ENCODE results near the gene KCNQ1OT1.
A peak's percentile ranks its signal among the peaks of the same experiment; 100 is the strongest.

Gene KCNQ1OT1

GRCh38 chr11:2741377-2742131 lies 41.8 kb upstream of the KCNQ1OT1 start:
- H2BK120ac ChIP-seq (ENCODE audit: low read depth, low read length) = peak overlapping the region; percentile 83

GRCh38 chr11:2741006-2741376 lies 41.2 kb upstream of the KCNQ1OT1 start:
- Histone ChIP-seq H3K4me2 (ENCODE audit: low read length, poor library complexity, severe bottlenecking) (no peak overlapping the region), H3K14ac (ENCODE audit: low read length in 2 of 2) (peak overlapping the region in 1 of 2 experiments; percentile 94), H2BK12ac (ENCODE audit: low read length in 2 of 2) (peak overlapping the region; percentile 82 to 89), H3K4ac (ENCODE audit: low read depth in 1 of 2, low read length in 2 of 2) (peak overlapping the region; percentile 56 to 77), H3K18ac (ENCODE audit: low read depth in 1 of 2, low read length in 2 of 2) (peak overlapping the region; percentile 69 to 88), H2BK120ac (ENCODE audit: low read depth, low read length) (peak overlapping the region; percentile 21), H3K79me1 (replicated peaks; ENCODE audit: low read length, poor library complexity, severe bottlenecking) (no peaks in the 10 kb centered on the region), H2BK5ac (ENCODE audit: low read depth, low read length, poor library complexity, severe bottlenecking) (peak overlapping the region; percentile 95), H3K27ac (ENCODE audit: low read length, poor library complexity, severe bottlenecking) (peak overlapping the region; percentile 96), H3K4me1 (ENCODE audit: control insufficient read depth, insufficient read depth, low read depth, low read length) (peaks cover 61% of the 10 kb centered on the region), H3K23ac (ENCODE audit: low read length in 2 of 2) (no peak overlapping the region), H2BK15ac (ENCODE audit: low read depth, poor library complexity, severe bottlenecking) (no peak overlapping the region), H3K36me3 (ENCODE audit: control insufficient read depth in 1 of 2, insufficient read depth in 2 of 2, low read depth in 1 of 2, low read length in 2 of 2) (no peaks in the 10 kb centered on the region), H2AK5ac (ENCODE audit: low read length, severe bottlenecking) (peak overlapping the region; percentile 95), H3K9me3 (ENCODE audit: control insufficient read depth, low read length) (no peaks in the 10 kb centered on the region), H3K9ac (ENCODE audit: low read length) (peak overlapping the region; percentile 65), H4K8ac (ENCODE audit: low read length) (peak overlapping the region; percentile 92), H3K27me3 (ENCODE audit: control insufficient read depth in 1 of 2, insufficient read depth in 1 of 2, low read length in 2 of 2) (no peaks in the 10 kb centered on the region), H4K91ac (ENCODE audit: low read length) (peak overlapping the region; percentile 36), H2AFZ (ENCODE audit: low read depth, low read length) (no peak overlapping the region), H3K4me3 (ENCODE audit: insufficient read depth in 1 of 2, low read depth in 1 of 2, low read length in 2 of 2) (peak overlapping the region in 1 of 2 experiments; percentile 24)
- 83% methylated on average over 7 of the region's 7 CpGs for WGBS
- peak; percentile 47 for DNase-seq

More at GRCh38 chr11:2741377-2742131, 41.8 kb upstream of the KCNQ1OT1 start:
- H3K4me3 ChIP-seq (ENCODE audit: insufficient read depth in 1 of 2, low read depth in 1 of 2, low read length in 2 of 2) = peak overlapping the region in 1 of 2 experiments; percentile 46
- H2AFZ ChIP-seq (ENCODE audit: low read depth, low read length) = no peak overlapping the region
- H3K23ac ChIP-seq (ENCODE audit: low read length in 2 of 2) = no peak overlapping the region
- peak overlapping the region; percentile 72 to 90 for H3K18ac ChIP-seq (ENCODE audit: low read depth in 1 of 2, low read length in 2 of 2)
- no peaks in the 10 kb centered on the region for H3K9me3 ChIP-seq (ENCODE audit: control insufficient read depth, low read length)
- H2BK5ac ChIP-seq (ENCODE audit: low read depth, low read length, poor library complexity, severe bottlenecking) = peak overlapping the region; percentile 95
- H4K8ac ChIP-seq (ENCODE audit: low read length) = peak overlapping the region; percentile 92
- H3K27me3 ChIP-seq (ENCODE audit: control insufficient read depth in 1 of 2, insufficient read depth in 1 of 2, low read length in 2 of 2) = no peaks in the 10 kb centered on the region
- WGBS = 42% methylated on average over 18 of the region's 18 CpGs
- H3K4me2 ChIP-seq (ENCODE audit: low read length, poor library complexity, severe bottlenecking) = peak overlapping the region; percentile 2
- no peak overlapping the region for H3K14ac ChIP-seq (ENCODE audit: low read length in 2 of 2)
- H3K4me1 ChIP-seq (ENCODE audit: control insufficient read depth, insufficient read depth, low read depth, low read length) = peaks cover 60% of the 10 kb centered on the region
- peak overlapping the region; percentile 65 to 77 for H3K4ac ChIP-seq (ENCODE audit: low read depth in 1 of 2, low read length in 2 of 2)
- H3K27ac ChIP-seq (ENCODE audit: low read length, poor library complexity, severe bottlenecking) = peak overlapping the region; percentile 96
- peak; percentile 89 for DNase-seq
- peak overlapping the region; percentile 65 for H3K9ac ChIP-seq (ENCODE audit: low read length)
- no peaks in the 10 kb centered on the region for H3K79me1 ChIP-seq (replicated peaks; ENCODE audit: low read length, poor library complexity, severe bottlenecking)
- peak overlapping the region; percentile 19 for H2BK15ac ChIP-seq (ENCODE audit: low read depth, poor library complexity, severe bottlenecking)
- H3K36me3 ChIP-seq (ENCODE audit: control insufficient read depth in 1 of 2, insufficient read depth in 2 of 2, low read depth in 1 of 2, low read length in 2 of 2) = no peaks in the 10 kb centered on the region
- peak overlapping the region; percentile 36 for H4K91ac ChIP-seq (ENCODE audit: low read length)
- peak overlapping the region; percentile 82 to 89 for H2BK12ac ChIP-seq (ENCODE audit: low read length in 2 of 2)
- peak overlapping the region; percentile 95 for H2AK5ac ChIP-seq (ENCODE audit: low read length, severe bottlenecking)

GRCh38 chr11:2740275-2740940 lies 40.6 kb upstream of the KCNQ1OT1 start:
- no peaks in the 10 kb centered on the region for H3K36me3 ChIP-seq (ENCODE audit: control insufficient read depth in 1 of 2, insufficient read depth in 2 of 2, low read depth in 1 of 2, low read length in 2 of 2)
- H4K91ac ChIP-seq (ENCODE audit: low read length) = peak overlapping the region; percentile 36
- no peak for DNase-seq
- no peaks in the 10 kb centered on the region for H3K9me3 ChIP-seq (ENCODE audit: control insufficient read depth, low read length)
- no peak overlapping the region for H3K4me2 ChIP-seq (ENCODE audit: low read length, poor library complexity, severe bottlenecking)
- H2BK12ac ChIP-seq (ENCODE audit: low read length in 2 of 2) = peak overlapping the region in 1 of 2 experiments; percentile 89
- H3K18ac ChIP-seq (ENCODE audit: low read depth in 1 of 2, low read length in 2 of 2) = peak overlapping the region; percentile 69 to 88
- H2BK120ac ChIP-seq (ENCODE audit: low read depth, low read length) = peak overlapping the region; percentile 21
- H2AK5ac ChIP-seq (ENCODE audit: low read length, severe bottlenecking) = peak overlapping the region; percentile 95
- H3K23ac ChIP-seq (ENCODE audit: low read length in 2 of 2) = no peak overlapping the region
- peak overlapping the region; percentile 37 for H2BK5ac ChIP-seq (ENCODE audit: low read depth, low read length, poor library complexity, severe bottlenecking)
- H3K4me3 ChIP-seq (ENCODE audit: insufficient read depth in 1 of 2, low read depth in 1 of 2, low read length in 2 of 2) = no peak overlapping the region
- 95% methylated on average over 16 of the region's 17 CpGs for WGBS
- no peak overlapping the region for H2BK15ac ChIP-seq (ENCODE audit: low read depth, poor library complexity, severe bottlenecking)
- peak overlapping the region; percentile 61 to 77 for H3K4ac ChIP-seq (ENCODE audit: low read depth in 1 of 2, low read length in 2 of 2)
- H2AFZ ChIP-seq (ENCODE audit: low read depth, low read length) = no peak overlapping the region
- no peaks in the 10 kb centered on the region for H3K27me3 ChIP-seq (ENCODE audit: control insufficient read depth in 1 of 2, insufficient read depth in 1 of 2, low read length in 2 of 2)
- H4K8ac ChIP-seq (ENCODE audit: low read length) = no peak overlapping the region
- peak overlapping the region; percentile 65 for H3K9ac ChIP-seq (ENCODE audit: low read length)
- H3K27ac ChIP-seq (ENCODE audit: low read length, poor library complexity, severe bottlenecking) = peak overlapping the region; percentile 96
- peaks cover 61% of the 10 kb centered on the region for H3K4me1 ChIP-seq (ENCODE audit: control insufficient read depth, insufficient read depth, low read depth, low read length)
- H3K79me1 ChIP-seq (replicated peaks; ENCODE audit: low read length, poor library complexity, severe bottlenecking) = no peaks in the 10 kb centered on the region
- H3K14ac ChIP-seq (ENCODE audit: low read length in 2 of 2) = peak overlapping the region in 1 of 2 experiments; percentile 94

Measured in mesenchymal stem cell (in vitro differentiated cells and primary cell).